Fibroblast of skin of left quadriceps (primary cell): Measurements from ENCODE around the gene RNASE3.
"Not testable (repeated sequence)": the region's sequence is repeated elsewhere in the genome, so short reads cannot be mapped to it uniquely, and the experiment has no call there.

Experiments used
- DNase-seq, 2 experiments: peaks; one replicate each; pipeline ENCODE4 v3.0.0-alpha.2; 2013; ENCODE audit warnings: low read depth in 2 of 2

Gene RNASE3

GRCh38 chr14:20891126-20891825 lies at the start of gene RNASE3:
TSS of gene RNASE3 (plus strand) at chr14:20891385. CDS start at chr14:20891687, 302 bp downstream.
- DNase-seq: not testable (repeated sequence)

- DNase-seq: no peak
Observed at GRCh38 chr14:20846560-20846959, 44.6 kb upstream of the RNASE3 start.

GRCh38 chr14:20848316-20848954 lies 42.8 kb upstream of the RNASE3 start:
- no peak for DNase-seq

GRCh38 chr14:20848955-20849570 lies 42.1 kb upstream of the RNASE3 start:
- no peak for DNase-seq

GRCh38 chr14:20853042-20853441 lies 38.1 kb upstream of the RNASE3 start:
- DNase-seq: no peak

GRCh38 chr14:20855652-20856291 lies 35.4 kb upstream of the RNASE3 start:
- DNase-seq: no peak

- DNase-seq: no peak
Observed at GRCh38 chr14:20857207-20857606, 34.0 kb upstream of the RNASE3 start.

GRCh38 chr14:20857630-20858261 lies 33.4 kb upstream of the RNASE3 start:
- DNase-seq: no peak

- no peak for DNase-seq
Observed at GRCh38 chr14:20866194-20866593, 25.0 kb upstream of the RNASE3 start.

- DNase-seq: no peak
Observed at GRCh38 chr14:20866963-20867362, 24.2 kb upstream of the RNASE3 start.

GRCh38 chr14:20873370-20874177 lies 17.6 kb upstream of the RNASE3 start:
- DNase-seq: peak; percentile 32 to 44

- no peak for DNase-seq
Observed at GRCh38 chr14:20877016-20877415, 14.2 kb upstream of the RNASE3 start.

GRCh38 chr14:20878695-20879094 lies 12.5 kb upstream of the RNASE3 start:
- DNase-seq: no peak

GRCh38 chr14:20881229-20881628 lies 10.0 kb upstream of the RNASE3 start:
- not testable (repeated sequence) for DNase-seq

- DNase-seq: not testable (repeated sequence)
Observed at GRCh38 chr14:20882787-20883186, 8.4 kb upstream of the RNASE3 start.

GRCh38 chr14:20888411-20888810 lies 2.8 kb upstream of the RNASE3 start:
- DNase-seq: not testable (repeated sequence)

GRCh38 chr14:20895322-20895721 lies 4.1 kb downstream of the RNASE3 start:
- not testable (repeated sequence) for DNase-seq

- DNase-seq: no peak
Observed at GRCh38 chr14:20904393-20905029, 13.3 kb downstream of the RNASE3 start.

GRCh38 chr14:20905676-20906075 lies 14.5 kb downstream of the RNASE3 start:
- DNase-seq: no peak

- no peak for DNase-seq
Observed at GRCh38 chr14:20907214-20907613, 16.0 kb downstream of the RNASE3 start.

- not testable (repeated sequence) for DNase-seq
Observed at GRCh38 chr14:20910822-20911221, 19.6 kb downstream of the RNASE3 start.
